HG02884 (cell line): ENCODE measurements around the gene MAP1LC3B2.

Source experiments
- ATAC-seq: cut with Tn5 transposase; IDR thresholded peaks from one replicate; pipeline ENCODE4 v1.9.1; 2021; ENCODE audit warnings: mild to moderate bottlenecking, moderate library complexity; ENCODE audit not compliant: unreplicated experiment

Gene MAP1LC3B2

DNA sequence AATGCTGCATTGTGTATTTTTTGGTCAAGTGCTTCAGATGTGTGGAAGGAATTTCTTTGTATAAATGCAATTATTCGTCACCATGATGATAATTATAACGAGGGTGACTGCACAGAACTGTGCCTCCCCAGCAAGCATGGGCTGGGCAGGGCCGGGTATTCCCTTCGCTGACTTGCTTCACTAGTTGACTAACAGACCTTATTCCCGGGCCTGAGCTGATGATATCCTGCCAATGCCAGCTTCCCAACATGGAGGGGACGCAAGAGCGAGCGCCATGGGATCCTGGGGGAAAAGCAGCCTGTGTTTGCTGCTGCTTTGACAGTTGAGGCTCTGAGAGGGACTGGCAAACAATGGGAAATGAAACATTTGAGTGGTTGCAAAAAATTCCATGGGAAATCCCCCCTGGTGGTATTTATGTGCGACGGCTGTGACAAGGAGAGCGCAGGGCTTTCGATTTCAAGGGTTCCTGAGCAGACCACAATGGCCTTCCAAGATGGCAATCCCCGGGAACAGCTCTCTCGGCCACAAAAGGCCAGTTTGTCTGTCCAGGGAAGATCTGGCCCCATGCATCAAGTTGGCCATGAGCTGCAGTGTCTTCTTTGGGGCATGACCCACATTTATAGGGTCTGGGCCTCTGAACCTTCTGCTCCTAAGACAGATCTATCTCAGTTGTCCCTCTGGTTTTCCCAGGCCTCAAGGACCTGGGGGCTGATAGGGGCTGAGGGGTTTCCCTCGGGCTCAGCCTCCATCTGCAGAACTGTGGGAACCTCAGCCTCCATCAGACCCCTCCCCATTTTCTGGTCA, 21.9 kb upstream of the MAP1LC3B2 start:
- peak; percentile 32 for ATAC-seq

- ATAC-seq: peak; percentile 46
Observed at GRCh38 chr12:116538076-116538591, 21.0 kb upstream of the MAP1LC3B2 start.

DNA sequence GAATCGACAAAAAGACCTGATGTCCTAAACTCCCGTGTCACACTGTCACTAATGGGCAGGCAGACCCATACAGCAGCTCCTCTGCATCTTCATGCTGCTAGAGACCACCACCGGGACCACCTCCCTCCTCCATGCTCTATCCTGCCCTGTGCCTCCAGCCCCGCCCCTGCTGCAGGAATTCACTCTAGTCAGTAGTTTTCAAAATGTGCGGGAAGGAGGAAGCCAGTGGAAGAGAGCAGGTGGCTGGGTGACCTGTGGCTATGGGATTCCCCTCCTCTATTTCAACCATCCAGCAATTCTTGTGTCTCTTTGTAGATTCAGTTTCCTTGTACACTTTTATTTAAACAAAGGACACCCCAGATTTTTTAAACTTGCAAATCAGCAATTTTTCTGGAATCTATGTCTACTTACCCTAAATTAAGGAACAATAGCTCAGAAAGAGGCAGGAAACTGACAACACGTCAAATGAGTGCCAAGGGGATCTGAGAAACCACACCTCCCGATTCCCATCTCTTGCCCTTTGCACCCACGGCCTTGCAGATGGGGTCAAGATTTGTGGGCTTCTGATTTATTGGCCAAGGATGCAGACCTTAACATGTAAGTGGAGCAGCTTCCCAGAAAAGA, 20.4 kb upstream of the MAP1LC3B2 start:
- no peak for ATAC-seq

DNA sequence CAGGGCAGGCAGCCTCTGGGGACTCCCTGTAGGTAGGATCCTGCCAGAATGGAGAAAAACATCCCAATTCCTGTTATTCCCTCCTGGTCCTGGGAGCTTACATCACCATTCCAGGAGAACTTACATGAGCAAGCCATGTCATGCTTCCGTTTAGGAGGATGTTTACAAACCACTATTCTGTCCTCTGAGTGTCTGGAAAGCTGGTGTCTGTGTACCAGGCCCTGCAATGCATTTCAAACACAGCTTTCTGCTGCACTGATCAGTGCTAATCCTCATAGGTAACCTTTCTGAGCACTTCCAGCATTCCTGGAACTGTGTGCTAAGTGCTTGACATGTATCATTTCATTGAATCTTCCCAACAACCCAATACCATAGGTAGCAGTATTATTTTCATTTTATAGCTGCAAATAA, 19.8 kb upstream of the MAP1LC3B2 start:
- no peak for ATAC-seq

DNA sequence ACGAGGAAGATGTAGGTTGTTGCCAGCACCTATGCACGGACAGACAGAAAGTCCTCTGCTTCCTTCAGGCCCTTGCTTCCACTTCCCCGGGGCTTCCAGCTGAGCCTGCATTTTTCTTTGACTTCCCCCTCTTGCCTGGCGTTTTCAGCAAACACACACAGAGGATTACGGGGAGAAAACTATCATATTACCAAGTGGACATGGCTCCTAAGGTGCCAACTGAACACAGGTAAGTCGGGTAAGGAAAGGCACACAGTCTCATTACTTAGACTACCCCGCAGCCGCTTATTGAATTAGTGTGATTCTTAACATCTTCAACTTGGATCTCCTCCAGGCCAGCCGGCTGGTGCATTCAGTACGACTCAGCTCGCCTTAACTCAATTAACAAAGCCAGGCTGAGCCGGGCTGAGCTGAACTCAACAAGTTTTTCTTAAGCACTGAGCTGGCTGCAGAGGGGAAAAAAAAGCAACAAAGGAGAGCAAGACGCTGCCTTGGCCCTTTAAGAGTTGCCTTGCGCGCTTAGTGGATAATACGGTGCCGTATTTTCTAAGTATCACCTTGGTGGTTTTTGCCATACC, 19.2 kb upstream of the MAP1LC3B2 start:
- ATAC-seq: no peak

- no peak for ATAC-seq
Observed at GRCh38 chr12:116540622-116541152, 18.5 kb upstream of the MAP1LC3B2 start.

DNA sequence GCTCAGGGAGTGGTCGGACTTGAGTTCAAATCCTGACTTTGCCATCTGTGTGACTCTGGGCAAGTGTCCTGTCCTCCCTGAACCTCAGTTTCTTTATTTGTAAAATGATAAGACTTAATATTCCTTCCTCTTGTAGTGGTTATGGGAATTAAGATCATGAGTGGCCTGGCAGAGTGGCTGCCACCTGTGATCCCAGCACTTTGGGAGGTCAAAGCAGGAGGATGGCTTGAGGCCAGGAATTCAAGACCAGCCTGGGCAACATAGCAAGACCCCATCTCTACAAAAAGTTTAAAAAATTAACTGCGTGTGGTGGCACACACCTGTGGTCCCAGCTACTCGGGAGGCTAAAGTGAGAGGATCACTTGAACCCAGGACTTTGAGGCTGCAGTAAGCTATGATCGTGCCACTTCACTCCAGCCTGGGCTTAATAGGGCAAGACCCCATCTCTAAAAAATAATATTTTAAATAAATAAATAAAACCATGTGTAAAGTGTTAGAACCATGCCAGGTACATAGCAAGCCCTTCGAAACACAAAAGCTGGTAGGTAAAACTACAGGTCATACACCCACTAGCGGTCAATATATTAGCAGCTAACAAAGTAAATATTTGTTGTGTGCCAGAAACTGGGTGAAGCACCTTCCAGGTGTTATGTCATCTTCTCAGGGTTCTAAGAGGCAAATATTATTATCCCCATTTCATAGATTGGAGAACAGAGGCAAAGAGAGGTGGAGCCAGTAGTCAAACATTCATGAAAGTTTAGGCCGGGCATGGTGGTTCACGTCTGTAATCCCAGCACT, 17.4 kb upstream of the MAP1LC3B2 start:
- ATAC-seq: no peak

- no peak for ATAC-seq
Observed at GRCh38 chr12:116542345-116542956, 16.7 kb upstream of the MAP1LC3B2 start.

GRCh38 chr12:116544656-116545055, 14.5 kb upstream of the MAP1LC3B2 start:
- no peak for ATAC-seq

DNA sequence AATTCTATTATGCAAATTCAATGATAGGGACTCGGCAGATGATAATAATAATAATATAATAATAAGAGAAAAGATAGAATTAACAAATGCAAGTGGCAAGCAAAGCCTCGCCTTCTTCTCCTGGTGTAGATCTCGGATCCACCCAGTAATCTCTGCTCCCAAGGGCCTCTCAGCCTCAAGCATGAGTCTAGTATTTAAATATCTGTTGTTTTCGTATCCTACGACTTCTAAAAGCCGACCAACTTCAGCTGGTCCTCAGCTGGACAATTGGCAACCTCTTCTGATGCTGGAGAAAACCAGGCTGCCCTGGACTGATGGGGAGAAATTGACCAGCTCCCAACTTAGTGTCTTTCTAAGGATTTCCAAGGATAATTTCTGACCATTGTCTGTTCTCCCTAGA, 14.0 kb upstream of the MAP1LC3B2 start:
- no peak for ATAC-seq

- no peak for ATAC-seq
Observed at GRCh38 chr12:116545936-116546335, 13.2 kb upstream of the MAP1LC3B2 start.

DNA sequence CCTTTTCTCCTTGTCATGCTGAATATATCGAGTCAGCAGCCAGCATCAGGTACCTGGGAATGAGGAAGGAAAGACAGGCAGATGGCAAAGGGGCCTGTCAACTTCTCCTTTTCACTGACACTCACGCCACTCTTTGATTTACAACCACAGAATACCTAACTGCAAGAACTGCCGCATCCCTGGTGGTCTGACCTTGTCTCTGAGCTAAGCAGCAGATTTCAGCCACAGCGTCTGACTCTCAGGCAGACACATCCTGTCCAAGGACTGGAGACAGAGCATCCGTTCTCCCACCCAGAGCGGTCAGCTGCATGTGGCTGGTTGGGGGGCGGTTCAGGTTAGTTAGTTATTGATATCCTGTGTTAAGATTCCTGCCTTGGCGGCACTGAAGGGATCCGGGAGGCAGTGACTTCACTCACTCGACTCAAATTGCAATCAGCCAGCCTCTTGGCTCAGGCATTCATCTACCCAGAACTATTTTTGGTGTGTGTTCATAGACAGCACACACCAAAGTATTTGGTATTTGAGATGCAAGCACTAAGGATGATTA, 11.2 kb upstream of the MAP1LC3B2 start:
- peak; percentile 84 for ATAC-seq

- ATAC-seq: no peak
Observed at GRCh38 chr12:116549993-116550392, 9.2 kb upstream of the MAP1LC3B2 start.

DNA sequence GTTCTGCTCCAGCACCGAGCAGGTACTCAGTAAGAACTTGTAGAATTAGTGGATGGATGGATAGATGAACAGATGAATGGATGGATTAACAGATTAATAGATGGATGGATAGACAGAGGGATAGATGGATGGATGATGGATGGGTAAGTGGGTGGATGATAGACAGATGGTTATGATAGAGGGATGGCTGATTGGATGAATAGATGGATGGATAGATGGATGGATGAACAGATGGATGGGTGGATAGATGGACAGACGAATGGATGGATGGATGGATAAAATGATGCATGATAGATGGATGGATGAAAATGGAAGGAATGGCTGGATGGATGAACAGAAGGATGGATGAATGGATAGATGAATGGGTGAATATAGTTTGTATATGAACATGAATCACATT, 8.0 kb upstream of the MAP1LC3B2 start:
- ATAC-seq: no peak

- no peak for ATAC-seq
Observed at GRCh38 chr12:116551619-116551951, 7.6 kb upstream of the MAP1LC3B2 start.

DNA sequence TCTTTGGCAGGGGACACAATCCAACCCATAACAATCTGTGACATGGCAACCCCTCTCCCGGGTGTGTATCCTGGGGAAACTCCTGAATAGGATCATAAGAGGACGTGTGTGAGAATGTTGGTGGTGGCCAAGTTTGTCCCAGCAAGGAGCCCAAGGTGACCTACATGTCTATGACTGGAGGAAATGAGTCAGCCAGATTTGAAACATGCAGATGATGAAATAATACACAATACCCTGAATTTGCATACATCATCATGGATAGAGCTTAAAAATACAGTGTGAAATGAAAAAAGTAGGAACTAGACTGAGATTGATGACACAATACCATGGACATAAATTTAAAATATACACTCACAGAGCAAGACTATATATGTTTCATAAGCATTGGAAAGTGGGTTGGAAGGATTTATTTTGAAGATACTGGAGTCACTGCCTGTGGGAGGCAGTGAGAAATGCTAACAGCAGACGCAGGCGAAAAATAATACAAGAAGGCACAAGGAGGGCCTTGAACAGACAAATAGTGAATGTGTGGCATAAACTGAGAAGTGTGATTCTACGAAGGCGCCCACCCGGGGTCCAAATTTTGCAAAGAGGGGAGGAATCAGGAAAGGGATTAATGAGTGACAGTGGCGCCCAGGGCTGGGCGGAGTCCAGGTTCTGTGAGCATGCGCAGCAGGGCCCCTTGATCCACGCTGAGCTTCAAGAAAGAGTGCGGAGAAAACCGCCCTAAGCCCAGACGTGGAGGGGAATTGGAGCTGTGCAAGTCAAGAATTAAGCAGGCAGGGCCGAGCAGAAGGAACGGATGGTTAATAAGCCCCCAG, 7.0 kb upstream of the MAP1LC3B2 start:
- no peak for ATAC-seq

DNA sequence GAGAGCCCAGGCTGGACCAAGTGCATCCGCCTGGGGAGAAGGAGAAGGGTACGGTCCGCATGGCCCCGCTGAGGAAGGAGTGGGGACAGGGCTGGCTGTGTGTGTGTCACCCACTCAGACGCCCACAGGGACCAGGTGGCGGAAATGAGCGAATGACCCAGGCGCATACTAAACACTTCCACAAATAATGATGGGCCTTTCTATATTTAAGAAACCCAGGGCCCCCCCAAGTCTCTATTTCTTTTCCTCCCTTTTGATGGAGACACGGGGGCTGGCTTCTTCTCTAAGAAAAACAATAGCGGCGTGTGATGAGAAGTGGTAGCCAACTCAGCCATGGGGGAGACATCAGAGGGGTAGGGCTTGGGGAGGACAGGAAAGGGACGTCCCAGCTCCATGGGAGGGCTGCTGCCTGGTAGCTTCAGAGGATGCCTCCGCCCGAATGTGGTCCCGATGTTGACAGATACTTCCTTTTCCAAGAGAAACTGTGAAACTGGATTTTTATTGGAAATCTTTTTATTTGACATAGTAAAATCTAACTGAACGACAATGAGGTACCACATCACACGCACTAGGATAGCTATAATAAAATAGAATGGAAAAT, 6.3 kb upstream of the MAP1LC3B2 start:
- ATAC-seq: no peak

DNA sequence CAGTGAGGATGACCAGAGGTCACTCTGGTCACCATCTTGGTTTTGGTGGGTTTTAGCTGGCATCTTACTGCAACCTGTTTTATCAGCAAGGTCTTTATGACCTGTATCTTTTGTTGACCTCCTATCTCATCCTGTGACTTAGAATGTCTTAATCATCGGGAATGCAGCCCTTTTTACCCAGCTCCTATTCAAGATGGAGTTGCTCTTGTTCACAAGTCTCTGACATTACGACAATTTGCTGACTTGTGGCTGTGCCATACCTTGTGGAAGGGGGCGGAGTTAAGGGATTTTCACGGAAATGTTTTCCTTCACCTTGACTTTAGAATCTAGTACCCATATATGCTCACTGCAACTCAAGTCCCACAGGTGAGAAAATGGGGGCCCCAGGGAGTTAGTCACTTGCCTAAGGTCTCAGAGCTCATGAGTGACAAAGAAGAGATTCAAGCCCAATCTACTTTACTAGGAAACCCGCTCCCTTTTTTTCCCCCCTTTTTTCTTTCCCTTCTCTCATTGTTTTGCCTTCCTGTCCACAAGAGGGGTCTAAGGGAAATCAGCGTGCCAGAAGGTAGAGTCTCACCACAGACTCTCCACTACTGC, 2.7 kb upstream of the MAP1LC3B2 start:
- ATAC-seq: no peak
